RWPE2 (cell line): Measurements from ENCODE around the gene SLC24A3.

ENCODE experiments used
- ATAC-seq: fragments of 200-7000 bp; cut with Tn5 transposase; 3 replicates; pipeline ENCODE4 v1.9.1; 2021; ENCODE audit warnings: low read depth
- DNase-seq: peaks from one replicate; pipeline ENCODE4 v3.0.0-alpha.2; 2020; ENCODE audit warnings: low spot score
- H3K27ac ChIP-seq: fragments of 450-650 bp; 2 replicates; pipeline ENCODE4 v1.5.1; 2017; ENCODE audit warnings: mild to moderate bottlenecking; ENCODE audit not compliant: poor library complexity, severe bottlenecking
- H3K27me3 ChIP-seq: fragments of 250-450 bp; sonication (Bioruptor Pico); 2 replicates; pipeline ENCODE4 v1.5.1; 2021; ENCODE audit warnings: mild to moderate bottlenecking, moderate library complexity; ENCODE audit not compliant: insufficient read depth, poor library complexity, severe bottlenecking
- H3K36me3 ChIP-seq: fragments of 250-450 bp; sonication (Bioruptor Pico); 2 replicates; pipeline ENCODE4 v1.5.1; 2020; ENCODE audit warnings: low read depth, mild to moderate bottlenecking, moderate library complexity
- H3K4me1 ChIP-seq: fragments of 250-450 bp; sonication (Bioruptor Pico); 2 replicates; pipeline ENCODE4 v1.5.1; 2021; ENCODE audit warnings: mild to moderate bottlenecking, moderate library complexity; ENCODE audit not compliant: insufficient read depth, poor library complexity, severe bottlenecking
- H3K4me3 ChIP-seq: fragments of 250-450 bp; sonication (Bioruptor Pico); 2 replicates; pipeline ENCODE4 v1.5.1; 2021; ENCODE audit warnings: mild to moderate bottlenecking, moderate library complexity; ENCODE audit not compliant: severe bottlenecking
- H3K9me3 ChIP-seq: fragments of 250-450 bp; sonication (Bioruptor Pico); 2 replicates; pipeline ENCODE4 v1.5.1; 2021; ENCODE audit warnings: mild to moderate bottlenecking, moderate library complexity; ENCODE audit not compliant: severe bottlenecking
- TF ChIP-seq, protein P1 (sequence below): fragments of 450-650 bp; IDR thresholded peaks from one replicate; pipeline ENCODE4 v1.5.1; 2017; ENCODE audit warnings: mild to moderate bottlenecking, moderate library complexity; ENCODE audit not compliant: poor library complexity, severe bottlenecking

The SLC24A3 gene

DNA sequence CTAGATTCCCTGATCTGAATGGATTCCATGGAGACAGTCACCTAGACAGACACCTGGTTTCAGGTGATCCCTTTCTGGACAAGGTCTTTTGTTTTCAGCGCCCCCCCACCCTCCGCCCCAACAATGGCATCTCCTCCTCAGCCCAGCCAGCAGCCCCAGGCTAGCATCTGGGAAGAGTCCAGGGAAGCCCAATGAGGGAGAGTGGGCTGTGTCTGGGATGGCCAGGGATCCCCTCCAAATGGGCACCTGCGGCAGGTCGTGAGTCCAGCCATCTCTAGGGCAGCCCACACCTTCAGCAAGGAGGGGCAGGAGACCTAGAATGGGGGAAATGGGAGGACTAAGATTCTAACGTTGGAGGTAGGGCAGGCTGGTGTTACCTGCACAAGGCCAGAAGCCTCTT lies 1.2 kb upstream of the SLC24A3 start:
- ATAC-seq = no peak
- Histone ChIP-seq H3K9me3 (no peaks in the 10 kb centered on the region), H3K27ac (no peak overlapping the region), H3K36me3 (no peaks in the 10 kb centered on the region), H3K4me3 (no peak overlapping the region), H3K27me3 (peaks cover 63% of the 10 kb centered on the region), H3K4me1 (no peaks in the 10 kb centered on the region)
- TF ChIP-seq, protein P1, sequence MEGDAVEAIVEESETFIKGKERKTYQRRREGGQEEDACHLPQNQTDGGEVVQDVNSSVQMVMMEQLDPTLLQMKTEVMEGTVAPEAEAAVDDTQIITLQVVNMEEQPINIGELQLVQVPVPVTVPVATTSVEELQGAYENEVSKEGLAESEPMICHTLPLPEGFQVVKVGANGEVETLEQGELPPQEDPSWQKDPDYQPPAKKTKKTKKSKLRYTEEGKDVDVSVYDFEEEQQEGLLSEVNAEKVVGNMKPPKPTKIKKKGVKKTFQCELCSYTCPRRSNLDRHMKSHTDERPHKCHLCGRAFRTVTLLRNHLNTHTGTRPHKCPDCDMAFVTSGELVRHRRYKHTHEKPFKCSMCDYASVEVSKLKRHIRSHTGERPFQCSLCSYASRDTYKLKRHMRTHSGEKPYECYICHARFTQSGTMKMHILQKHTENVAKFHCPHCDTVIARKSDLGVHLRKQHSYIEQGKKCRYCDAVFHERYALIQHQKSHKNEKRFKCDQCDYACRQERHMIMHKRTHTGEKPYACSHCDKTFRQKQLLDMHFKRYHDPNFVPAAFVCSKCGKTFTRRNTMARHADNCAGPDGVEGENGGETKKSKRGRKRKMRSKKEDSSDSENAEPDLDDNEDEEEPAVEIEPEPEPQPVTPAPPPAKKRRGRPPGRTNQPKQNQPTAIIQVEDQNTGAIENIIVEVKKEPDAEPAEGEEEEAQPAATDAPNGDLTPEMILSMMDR = no peak
- no peak for DNase-seq

DNA sequence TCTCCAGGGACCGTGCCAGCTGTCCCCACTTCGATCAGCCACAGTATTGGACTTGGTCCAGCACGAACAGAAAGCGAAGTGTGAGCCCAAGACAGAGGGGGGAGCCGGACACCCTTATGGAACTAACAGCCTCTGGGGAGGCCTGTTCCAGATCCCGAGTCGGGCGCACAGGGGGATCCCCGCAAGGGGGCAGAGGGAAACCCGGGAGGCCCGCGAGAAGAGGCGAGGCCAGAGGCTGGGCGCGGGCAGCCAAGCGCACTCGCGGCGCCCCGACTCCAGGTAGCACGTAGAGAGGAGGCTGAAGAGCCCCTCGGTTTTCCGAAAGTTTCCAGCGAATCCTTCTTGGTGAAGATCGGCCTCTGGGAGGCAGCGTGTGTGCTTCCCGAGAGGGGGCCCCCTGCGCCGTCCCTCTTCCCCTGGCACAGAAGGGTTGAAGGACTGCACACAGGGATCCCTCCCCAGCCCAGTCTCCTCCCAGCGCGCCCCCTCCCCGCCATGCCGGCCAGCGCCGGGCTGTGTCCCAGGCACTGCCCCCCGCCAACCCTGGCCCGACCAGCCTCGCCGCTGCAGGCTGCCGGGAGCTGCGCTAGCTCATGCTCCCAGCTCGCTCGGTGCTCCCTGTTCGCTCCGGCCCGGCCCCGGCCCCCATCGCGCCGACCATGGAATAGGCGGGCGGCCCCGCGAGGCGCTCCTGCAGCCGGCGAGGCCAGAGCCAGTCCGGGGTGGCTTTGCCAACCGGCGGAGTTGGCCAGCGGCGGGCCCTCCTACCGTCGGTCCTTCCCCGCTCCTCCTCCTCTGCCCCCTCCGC lies 577 bp upstream of the SLC24A3 start:
- no peaks in the 10 kb centered on the region for H3K36me3 ChIP-seq
- TF ChIP-seq, protein P1 = no peak
- no peak overlapping the region for H3K4me3 ChIP-seq
- no peak overlapping the region for H3K27ac ChIP-seq
- H3K9me3 ChIP-seq = no peaks in the 10 kb centered on the region
- H3K27me3 ChIP-seq = peaks cover 68% of the 10 kb centered on the region
- H3K4me1 ChIP-seq = no peaks in the 10 kb centered on the region
- DNase-seq = no peak
- peak; percentile 44 for ATAC-seq

DNA sequence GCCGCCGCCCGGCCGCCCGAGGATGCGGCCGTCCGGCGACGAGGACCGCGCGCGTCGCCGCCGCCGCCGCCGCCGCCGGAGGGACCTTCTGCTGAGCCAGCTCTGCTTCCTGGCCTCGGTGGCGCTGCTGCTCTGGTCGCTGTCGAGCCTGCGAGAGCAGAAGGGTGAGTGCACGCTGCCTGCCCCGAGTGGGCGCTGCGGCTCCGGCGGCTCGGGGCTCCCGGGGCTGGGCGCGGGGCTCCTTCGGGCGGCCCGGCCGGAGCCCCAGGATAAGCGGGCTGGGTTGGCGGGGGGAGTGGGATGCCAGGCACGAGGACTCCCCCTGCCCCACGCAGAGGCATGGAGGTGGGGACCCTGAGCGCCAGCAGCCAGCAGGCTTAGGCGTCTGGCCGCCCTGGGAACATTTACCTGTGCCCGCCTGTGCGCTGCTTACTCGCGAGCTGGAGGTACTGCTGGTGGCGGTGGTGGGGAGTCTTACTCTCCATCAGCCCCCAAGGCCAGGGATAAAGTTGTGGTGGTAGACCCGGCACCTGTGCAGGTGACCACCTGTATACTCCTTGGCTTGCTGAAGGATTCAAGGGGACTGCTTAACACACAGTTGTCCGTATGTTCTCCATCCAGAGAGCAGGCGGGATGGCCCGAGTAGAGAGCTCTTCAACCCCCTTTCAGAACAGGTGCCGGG lies 520 bp downstream of the SLC24A3 start:
- Histone ChIP-seq H3K4me1 (no peaks in the 10 kb centered on the region), H3K36me3 (no peaks in the 10 kb centered on the region), H3K4me3 (peak overlapping the region; percentile 18), H3K27ac (no peak overlapping the region), H3K27me3 (peaks cover 77% of the 10 kb centered on the region), H3K9me3 (no peaks in the 10 kb centered on the region)
- TF ChIP-seq, protein P1 = peak; percentile 29
- ATAC-seq = peak; percentile 65
- DNase-seq = no peak

DNA sequence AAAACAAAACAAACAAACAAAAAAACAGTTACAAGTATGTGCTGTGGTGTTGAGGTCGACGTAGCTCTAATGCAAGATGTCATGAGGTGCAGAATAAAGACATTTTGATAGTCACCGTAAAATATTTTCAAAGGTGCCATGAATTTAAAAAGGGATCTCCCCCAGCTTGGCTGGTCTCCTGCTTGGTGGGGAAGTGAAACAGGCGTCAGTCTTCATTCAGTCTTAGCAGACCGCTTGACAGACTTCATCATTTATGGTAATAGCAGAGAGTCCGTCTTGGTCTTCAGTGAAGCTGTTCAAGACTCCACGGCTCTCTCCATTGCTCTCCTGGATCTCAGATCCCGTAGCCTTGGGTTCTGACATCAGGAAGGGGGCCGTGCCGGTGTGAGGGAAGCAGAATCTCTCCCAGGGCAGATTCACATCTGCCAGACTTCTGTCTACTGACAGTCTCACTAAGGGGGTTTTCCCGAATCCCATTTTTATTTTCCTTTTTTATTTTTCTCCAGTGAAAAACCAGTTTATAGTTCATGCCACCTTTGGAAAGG lies 1.6 kb downstream of the SLC24A3 start:
- no peak for DNase-seq
- Histone ChIP-seq H3K9me3 (no peaks in the 10 kb centered on the region), H3K27ac (no peak overlapping the region), H3K27me3 (peaks cover 77% of the 10 kb centered on the region), H3K4me3 (no peak overlapping the region), H3K36me3 (no peaks in the 10 kb centered on the region), H3K4me1 (no peaks in the 10 kb centered on the region)
- TF ChIP-seq, protein P1 = no peak
- no peak for ATAC-seq
